Measurements from ENCODE around the gene GJA10.
"Not testable (repeated sequence)": the region's sequence is repeated elsewhere in the genome, so short reads cannot be mapped to it uniquely, and the experiment has no call there.

GJA10 gene

DNA sequence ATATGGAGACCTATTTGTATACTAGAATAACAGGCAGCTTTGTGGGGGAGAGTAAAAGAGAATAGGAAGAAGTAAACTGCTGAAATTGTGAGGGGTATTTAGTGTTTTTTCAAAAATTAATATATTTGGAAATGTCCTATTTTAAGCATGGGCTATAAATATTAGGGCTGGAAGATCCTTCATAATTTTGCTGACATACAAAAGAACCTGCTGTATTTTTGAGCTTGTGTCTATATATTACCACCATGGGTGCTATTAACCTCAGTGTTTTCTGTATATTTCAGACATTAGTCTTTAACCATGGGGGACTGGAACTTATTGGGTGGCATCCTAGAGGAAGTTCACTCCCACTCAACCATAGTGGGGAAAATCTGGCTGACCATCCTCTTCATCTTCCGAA lies at the start of gene GJA10:
TSS of gene GJA10 (plus strand) at position 301 of the 400 bp plus-strand sequence. CDS start at position 301, 0 bp downstream.
- no peak for DNase-seq

DNA sequence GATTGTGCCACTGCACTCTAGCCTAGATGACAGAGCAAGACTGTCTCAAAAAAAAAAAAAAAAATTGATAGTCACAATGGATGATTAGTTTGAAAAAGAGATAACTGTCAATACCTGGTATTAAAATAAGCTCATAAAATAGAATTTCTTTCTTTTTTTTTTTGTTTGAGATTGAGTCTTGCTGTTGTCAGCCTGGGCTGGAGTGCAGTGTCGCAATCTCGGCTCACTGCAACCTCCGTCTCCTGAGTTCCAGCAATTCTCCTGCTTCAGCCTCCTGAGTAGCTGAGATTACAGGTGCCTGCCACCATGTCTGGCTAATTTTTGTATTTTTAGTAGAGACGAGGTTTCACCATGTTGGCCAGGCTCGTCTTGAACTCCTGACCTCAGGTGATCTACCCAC lies 46.8 kb upstream of the GJA10 start:
- not testable (repeated sequence) for DNase-seq

DNA sequence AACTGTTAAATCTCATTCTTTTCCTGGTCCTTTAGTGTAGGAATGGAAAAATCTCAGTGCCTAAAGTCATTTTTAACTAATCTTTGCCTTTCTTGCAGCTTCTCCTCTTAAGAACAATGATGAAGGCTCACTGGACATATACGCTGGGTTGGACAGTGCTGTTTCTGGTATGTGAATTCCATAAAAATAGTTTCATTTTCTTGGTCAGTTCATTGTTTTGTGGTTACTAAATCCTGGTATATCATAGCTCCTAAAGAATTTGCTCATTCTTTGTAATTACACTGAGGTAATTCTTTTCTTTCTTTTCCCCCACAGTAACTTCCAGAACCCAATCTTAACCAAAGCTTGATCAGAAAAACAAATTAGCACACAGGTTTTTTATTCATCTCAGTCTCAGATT lies 41.2 kb upstream of the GJA10 start:
- no peak for DNase-seq

DNA sequence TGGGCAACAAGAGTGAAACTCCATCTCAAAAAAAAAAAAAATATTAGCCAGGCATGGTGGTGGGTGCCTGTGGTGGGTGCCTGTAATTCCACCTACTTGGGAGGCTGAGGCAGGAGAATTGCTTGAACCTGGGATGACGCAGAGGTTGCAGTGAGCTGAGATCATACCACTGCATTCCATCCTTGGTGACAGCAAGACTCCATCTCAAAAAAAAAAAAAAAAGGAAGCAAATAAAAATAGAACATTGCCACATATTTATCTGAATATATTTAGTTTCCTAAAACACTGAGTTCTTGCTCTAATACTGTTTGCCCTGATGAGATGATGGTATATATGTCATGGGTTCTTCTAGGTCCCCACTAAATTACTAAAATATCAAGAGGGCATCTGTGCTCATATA lies 36.2 kb upstream of the GJA10 start:
- DNase-seq: no peak

DNA sequence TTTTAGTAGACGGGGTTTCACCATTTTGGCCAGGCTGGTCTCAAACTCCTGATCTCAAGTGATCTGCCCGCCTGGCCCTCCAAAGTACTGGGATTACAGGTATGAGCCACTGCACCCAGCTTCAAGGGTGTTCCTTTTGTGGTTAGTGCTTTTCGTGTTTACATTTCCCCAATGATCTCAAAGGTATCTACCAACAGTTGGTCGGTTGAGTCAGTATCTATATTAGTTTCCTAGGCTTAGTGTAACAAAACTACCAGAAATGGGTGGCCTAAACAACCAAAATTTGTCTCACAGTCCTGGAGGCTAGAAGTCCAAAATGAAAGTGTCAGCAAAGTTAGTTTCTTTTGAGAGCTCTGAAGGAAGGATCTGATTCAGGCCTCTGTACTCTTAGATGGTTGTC lies 34.5 kb upstream of the GJA10 start:
- no peak for DNase-seq

DNA sequence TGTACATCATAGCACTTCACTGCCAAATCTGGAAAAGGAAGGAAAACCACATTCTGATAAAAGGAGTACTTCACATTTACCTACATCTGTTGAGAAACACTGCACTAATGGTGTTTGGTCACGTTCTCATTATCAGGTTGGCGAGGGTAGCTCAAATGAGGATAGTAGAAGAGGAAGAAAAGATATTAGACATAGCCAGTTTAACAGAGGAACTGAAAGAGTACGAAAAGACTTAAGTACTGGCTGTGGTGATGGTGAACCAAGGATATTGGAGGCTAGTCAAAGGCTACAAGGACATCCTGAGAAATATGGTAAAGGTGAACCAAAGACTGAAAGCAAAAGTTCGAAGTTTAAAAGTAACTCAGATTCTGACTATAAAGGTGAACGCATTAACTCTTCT lies 32.0 kb upstream of the GJA10 start:
- DNase-seq: no peak

DNA sequence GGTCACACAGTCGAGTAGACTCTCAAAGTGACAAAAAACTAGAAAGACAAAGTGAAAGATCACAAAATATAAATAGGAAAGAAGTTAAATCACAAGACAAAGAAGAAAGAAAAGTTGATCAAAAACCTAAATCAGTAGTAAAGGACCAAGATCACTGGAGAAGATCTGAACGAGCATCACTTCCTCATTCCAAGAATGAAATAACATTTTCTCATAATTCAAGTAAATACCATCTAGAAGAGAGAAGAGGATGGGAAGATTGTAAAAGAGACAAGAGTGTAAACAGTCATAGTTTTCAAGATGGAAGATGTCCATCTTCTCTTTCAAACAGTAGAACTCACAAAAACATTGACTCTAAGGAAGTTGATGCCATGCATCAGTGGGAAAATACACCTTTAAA lies 31.6 kb upstream of the GJA10 start:
- no peak for DNase-seq

DNA sequence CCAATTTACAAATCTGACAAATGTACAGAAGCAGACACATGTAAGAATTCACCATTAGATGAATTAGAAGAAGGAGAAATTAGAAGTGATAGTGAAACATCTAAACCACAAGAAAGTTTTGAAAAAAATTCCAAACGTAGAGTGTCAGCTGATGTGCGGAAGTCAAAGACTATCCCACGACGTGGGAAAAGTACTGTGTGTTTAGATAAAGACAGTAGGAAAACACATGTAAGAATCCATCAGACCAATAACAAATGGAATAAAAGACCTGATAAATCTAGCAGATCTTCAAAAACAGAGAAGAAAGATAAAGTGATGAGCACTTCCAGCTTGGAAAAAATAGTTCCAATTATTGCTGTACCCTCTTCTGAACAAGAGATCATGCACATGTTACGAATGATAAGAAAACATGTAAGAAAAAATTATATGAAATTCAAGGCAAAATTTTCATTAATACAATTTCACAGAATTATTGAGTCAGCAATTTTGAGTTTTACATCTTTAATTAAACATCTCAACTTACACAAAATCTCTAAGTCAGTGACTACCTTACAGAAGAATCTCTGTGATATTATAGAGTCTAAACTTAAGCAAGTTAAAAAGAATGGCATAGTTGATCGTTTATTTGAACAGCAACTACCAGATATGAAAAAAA lies 28.1 kb upstream of the GJA10 start:
- no peak for DNase-seq

DNA sequence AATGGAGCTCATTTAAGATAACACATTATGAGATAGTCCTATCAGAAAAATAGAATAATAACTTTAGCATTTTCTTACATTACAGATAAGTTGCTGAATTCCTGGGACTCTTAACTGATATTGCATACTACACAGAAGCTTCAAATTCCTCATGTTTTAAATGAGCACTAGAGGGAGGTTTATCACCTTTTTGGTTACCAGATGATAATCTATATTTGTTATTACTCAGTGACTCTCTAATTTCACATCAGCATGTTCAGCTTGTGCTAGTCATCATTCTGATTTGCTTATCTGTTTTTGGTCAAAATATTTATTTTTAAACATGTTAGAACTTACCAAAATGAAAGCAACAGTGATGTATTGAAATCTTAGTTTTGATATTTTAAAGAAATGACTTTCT lies 20.5 kb upstream of the GJA10 start:
- DNase-seq: no peak

DNA sequence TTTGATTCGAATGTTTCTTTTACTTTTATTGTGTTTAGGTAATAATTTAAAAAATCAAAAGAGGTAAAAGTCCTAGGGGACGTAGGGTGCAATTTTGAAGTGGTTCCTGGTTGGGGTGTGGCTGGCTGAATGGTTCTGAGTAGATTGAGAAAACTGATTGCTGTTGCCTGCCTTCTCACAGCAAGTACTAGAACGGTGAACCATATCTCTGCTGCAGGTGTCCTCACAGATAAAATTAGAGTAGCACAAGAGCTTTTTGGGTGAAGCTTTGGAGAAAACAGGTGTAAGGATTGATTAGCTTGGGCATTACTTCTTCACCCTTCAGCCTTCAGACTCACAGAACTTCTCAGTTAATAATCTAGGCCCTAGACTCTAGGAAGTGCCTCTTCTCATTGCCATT lies 19.8 kb upstream of the GJA10 start:
- DNase-seq: no peak

DNA sequence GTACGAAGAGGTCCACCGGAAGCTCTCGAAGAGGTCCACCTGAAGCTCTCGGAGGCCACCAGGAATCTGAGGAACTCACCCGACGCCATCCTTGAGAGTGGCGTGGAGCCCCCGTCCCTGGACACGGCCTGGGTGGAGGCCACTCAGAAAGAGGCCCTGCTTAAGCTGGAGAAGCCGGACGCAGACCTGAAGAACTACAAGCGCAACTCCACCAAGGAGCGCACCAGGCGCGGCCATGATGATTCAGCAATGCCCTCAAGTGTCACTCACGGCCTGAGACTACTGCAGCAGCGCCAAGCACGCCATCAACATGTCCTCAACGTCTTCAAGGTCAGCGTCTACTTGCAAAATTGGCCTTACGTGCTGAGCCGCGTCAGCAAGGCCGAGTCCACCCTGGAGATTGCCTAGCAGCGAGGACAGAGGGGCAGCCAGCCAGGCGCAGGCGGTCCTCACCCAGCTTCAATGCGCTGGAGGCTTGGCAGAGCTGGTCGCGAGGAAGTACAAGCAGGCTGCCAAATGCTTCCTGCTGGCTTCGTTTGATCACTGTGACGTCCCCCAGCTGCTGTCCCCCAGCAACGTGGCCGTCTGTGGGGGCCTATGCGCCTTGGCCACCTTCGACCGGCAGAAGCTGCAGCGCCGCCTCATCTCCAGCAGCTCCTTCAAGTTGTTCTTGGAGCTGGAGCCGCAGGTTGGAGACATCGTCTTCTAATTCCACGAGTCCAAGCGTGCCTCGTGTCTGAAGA lies 7.7 kb upstream of the GJA10 start:
- no peak for DNase-seq

DNA sequence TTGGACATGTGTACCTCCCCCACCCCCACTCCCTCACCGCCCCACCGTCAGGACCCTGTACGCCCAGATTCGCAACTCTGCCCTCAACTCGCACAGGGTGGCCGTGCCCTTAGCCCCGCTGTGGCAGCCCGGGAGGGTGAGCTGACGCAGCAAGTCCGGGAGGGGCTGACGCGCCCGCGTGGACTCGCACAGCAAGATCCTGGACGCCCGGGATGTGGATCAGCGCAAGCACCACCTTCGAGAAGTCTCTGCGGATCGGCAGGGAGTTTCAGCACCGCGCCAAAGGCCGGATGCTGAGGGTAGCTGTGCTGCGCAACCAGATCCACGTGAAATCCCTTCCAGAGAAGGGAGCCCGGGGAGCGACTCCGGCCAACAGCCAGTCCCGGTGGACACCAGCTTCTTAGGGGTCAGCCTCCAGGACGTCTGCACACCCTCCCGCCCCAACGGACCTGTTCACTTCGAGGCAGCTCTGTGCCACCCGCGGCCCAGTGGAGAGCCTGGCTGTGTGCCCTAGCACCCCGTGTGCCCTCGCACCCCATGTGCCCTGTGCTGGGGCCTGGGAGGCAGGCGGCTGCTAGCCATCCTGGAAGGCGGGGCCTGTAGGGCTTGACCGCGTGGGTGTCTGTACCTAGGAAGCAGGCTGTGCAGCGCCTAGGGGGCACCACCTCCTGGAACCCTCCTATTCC lies 6.7 kb upstream of the GJA10 start:
- no peak for DNase-seq

DNA sequence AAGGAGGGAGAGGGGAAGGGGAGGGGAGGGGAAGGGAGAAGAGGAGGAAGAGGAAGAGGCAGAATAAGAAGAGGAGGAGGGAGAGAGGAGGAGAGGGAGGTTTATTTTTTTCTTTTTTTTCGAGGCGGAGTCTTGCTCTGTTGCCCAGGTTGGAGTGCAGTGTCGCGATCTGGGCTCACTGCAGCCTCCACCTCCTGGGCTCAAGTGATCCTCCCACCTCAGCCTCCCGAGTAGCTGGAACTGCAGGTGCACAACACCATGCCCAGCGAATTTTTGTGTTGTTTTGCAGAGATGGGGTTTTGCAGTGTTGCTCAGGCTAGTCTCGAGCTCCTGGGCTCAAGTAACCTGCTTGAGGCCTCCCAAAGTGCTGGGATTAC lies 6.1 kb upstream of the GJA10 start:
- no peak for DNase-seq

DNA sequence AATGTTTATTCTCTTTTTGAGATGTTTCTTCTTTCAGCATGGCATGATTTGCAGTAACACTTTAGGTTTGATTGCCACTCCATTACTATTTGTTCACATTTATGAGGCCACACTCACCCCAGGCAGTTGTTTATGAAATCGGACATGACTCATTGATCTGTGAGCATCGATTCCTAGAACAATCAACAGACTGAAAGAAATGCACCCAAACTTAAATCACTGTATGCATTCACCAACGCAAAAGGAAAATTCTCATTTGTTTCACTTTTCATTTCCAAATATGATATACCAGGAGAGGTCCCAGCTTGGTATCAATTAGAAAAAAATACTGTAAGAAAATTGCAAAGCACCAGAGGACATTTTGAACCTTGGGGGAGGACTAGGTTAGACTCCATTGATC lies 5.4 kb upstream of the GJA10 start:
- DNase-seq: no peak

DNA sequence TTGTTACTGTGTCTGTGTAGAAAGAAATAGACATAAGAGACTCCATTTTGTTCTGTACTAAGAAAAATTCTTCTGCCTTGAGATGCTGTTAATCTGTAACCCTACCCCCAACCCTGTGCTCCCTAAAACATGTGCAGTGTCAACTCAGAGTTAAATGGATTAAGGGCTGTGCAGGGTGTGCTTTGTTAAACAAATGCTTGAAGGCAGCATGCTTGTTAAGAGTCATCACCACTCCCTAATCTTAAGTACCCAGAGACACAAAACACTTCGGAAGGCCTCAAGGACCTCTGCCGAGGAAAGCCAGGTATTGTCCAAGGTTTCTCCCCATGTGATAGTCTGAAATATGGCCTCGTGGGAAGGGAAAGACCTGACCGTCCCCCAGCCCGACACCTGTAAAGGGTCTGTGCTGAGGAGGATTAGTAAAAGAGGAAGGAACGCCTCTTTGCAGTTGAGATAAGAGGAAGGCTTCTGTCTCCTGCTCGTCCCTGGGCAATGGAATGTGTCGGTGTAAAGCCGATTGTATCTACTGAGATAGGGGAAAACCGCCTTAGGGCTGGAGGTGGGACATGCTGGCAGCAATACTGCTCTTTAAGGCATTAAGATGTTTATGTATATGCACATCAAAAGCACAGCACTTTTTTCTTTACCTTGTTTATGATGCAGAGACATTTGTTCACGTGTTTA lies 3.3 kb upstream of the GJA10 start:
- not testable (repeated sequence) for DNase-seq

DNA sequence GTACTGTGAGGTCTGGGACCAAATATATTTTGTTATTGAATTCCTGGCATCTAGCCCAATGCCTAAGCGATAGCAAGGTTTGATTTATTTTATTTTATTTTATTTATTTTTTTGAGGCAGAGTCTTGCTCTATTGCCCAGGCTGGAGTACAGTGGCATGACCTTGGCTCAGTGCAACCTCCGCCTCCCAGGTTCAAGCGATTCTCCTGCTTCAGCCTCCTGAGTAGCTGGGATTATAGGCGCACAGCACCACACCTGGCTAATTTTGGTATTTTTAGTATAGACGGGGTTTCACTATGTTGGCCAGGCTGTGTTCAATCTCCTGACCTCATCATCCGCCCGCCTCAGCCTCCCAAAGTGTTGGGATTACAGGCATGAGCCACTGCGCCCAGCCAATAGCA lies 1.7 kb upstream of the GJA10 start:
- DNase-seq: not testable (repeated sequence)

DNA sequence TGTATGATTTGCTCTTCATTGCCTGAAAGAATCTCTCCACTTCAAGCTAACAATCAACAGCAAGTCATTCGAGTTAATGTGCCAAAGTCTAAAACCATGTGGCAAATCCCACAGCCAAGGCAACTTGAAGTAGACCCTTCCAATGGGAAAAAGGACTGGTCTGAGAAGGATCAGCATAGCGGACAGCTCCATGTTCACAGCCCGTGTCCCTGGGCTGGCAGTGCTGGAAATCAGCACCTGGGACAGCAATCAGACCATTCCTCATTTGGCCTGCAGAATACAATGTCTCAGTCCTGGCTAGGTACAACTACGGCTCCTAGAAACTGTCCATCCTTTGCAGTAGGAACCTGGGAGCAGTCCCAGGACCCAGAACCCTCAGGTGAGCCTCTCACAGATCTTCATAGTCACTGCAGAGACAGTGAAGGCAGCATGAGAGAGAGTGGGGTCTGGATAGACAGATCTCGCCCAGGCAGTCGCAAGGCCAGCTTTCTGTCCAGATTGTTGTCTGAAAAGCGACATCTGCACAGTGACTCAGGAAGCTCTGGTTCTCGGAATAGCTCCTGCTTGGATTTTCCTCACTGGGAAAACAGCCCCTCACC lies 1.1 kb downstream of the GJA10 start:
- peak; percentile 52 for DNase-seq

DNA sequence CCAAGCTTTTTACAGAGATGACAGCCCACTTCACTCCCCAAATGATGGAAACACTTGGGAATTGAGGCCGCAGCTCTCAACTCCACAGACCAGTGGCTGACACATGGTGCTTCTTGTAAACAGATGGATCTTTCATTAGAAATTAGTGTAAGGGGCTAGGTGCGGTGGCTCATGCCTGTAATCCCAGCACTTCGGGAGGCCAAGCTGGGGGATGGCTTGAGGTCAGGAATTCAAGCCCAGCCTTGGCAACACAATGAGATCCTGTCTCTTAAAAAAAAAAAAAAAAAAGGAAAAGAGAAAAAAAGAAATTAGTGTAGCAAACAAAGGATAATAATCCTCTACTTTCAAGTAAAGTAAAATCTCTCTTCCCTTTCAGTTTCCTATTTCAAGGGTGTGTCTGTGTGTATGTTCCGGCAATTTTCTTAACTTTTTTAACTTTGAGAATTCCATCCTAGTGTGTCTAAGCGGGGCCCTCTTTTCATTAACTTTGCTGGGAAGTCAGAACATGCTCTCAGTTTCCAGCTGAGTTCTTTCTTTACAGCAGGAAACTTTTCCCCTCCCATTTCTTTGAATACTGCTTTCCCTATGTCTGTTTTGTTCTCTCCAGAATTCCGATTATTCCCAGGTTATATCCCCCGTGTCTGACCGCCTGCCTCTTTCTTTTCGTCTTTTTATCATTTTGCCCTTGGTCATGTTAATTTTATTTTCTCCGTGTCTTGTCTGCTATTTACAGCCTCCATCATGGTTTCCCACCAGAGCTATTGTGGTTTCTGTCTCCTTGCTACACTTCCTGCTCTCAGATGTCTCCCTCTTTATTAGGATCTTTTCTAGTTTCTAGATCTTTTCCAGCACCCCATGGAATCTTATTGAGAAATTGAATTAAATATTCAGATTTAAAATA lies 16.0 kb downstream of the GJA10 start:
- not testable (repeated sequence) for DNase-seq

DNA sequence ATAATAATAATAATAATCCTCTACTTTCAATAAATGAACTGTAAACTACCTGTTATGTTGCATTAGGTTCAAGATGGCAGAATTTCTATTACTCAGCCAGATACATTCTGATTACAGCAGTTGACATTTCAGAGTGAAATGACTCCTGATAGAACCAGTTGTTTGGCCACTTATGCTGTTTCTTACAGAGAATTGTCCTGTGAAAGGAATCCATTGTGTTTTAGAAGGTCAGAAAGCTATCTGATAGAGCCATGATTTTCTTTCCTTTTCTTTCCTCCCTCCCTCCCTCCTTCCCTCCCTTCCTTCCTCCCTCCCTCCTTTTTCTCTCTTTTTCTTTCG lies 16.6 kb downstream of the GJA10 start:
- no peak for DNase-seq

DNA sequence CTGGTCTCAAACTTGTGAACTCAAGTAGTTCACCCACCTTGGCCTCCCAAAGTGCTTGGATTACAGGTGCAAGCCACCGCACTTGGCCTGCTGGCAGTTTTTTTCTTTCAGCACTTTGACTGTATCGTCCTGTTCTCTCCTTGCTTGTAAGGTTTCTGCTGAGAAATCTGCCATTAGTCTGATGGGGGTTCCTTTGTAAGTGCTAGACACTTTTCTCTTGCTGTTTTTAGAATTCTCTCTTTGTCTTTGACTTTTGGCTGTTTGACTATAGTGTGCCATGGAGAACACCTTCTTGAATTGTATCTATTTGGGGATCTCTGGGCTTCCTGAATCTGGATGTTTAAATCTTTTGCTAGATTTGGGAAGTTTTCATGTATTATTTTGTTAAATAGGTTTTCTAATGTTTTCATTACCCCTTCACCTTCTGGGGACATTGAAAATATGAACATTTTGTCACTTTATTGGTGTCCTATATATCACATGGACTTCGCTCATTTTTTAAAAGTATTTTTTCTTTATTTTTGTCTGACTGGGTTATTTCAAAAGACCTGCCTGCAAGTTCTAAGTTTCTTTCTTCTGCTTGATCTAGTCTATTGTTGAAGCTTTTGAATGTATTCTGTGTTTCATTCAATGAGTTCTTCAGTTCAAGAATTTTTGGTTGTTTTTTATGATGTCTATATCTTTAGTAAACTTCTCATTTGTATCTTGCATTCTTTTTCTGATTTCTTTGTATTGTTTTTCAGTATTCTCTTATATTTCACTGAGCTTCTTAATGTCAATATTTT lies 22.1 kb downstream of the GJA10 start:
- no peak for DNase-seq

DNA sequence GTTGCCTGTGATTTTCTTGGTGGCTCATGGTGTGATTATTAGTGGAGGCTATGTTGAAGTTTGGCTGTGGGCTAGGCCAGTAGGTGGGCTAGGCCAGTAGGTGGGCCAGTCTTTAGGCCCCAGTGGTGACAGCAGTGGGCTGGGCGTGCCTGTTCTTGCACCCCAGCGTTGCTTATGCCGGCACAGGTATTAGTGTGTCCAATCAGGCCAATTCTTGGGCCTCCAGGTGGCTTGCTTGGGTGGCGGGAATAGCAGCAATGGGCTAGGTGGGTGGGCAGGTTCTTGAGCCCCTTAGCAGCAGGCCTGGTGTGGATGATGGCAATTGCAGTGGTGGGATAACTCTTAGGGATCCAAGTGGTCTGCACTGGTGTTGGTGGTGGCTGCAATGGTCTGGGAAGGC lies 22.9 kb downstream of the GJA10 start:
- DNase-seq: no peak

All from left hindlimb (tissue), 1 donor.